Ascending aorta (tissue), 2 donors: ENCODE measurements around the gene NQO2. TPM values are rescaled to one million over a fixed set of nuclear protein-coding genes. Genes with fewer than 3 reads are reported as not detected.
"Not testable (repeated sequence)": the region's sequence is repeated elsewhere in the genome, so short reads cannot be mapped to it uniquely, and the experiment has no call there.

Experiments
- DNase-seq, 2 donors: peaks; one replicate each; pipeline ENCODE4 v3.0.0-alpha.2; 2019; ENCODE audit warnings: low spot score in 2 of 2
- H3K27ac ChIP-seq, 2 donors: fragments of 200-600 bp; sonication (generic); one replicate each; pipeline ENCODE4 v1.5.1; 2016 to 2017; ENCODE audit warnings: mild to moderate bottlenecking in 1 of 2
- H3K27me3 ChIP-seq: fragments of 200-600 bp; sonication (generic); one replicate; pipeline ENCODE4 v1.5.1; 2017
- H3K36me3 ChIP-seq, 2 donors: fragments of 200-600 bp; sonication (generic); one replicate each; pipeline ENCODE4 v1.5.1; 2016
- H3K4me1 ChIP-seq, 2 donors: fragments of 200-600 bp; sonication (generic); one replicate each; pipeline ENCODE4 v1.5.1; 2016 to 2017; ENCODE audit warnings: mild to moderate bottlenecking in 1 of 2
- H3K4me3 ChIP-seq, 2 donors: fragments of 200-600 bp; sonication (generic); one replicate each; pipeline ENCODE4 v1.5.1; 2016 to 2017; ENCODE audit warnings: mild to moderate bottlenecking in 1 of 2
- H3K9me3 ChIP-seq, 2 donors: fragments of 200-600 bp; sonication (generic); one replicate each; pipeline ENCODE4 v1.5.1; 2016
- intact Hi-C: fragments of 100-400 bp; cut with DNase I; formaldehyde crosslinking; loops from one replicate; pipeline ENCODE4 v1.15.1; 2023
- total RNA-seq: library from RNA; depleted of rRNA; stranded (reverse); fragments of >200 nt; gene quantifications from one replicate; pipeline ENCODE4 v1.1.0, GENCODE V29; 2016
- TF ChIP-seq, protein P1 (sequence below), 3 experiments: fragments of 200-600 bp in 2 of 3; fragments of 450-650 bp in 1 of 3; sonication (generic) in 2 of 3; IDR thresholded peaks; one replicate each; pipeline ENCODE4 v1.5.1; 2016 to 2019; ENCODE audit warnings: antibody characterized with exemption in 3 of 3, mild to moderate bottlenecking in 1 of 3, moderate library complexity in 1 of 3

The NQO2 gene
- total RNA-seq, 1 donor from 2014 or later, result 7.7 TPM

DNA sequence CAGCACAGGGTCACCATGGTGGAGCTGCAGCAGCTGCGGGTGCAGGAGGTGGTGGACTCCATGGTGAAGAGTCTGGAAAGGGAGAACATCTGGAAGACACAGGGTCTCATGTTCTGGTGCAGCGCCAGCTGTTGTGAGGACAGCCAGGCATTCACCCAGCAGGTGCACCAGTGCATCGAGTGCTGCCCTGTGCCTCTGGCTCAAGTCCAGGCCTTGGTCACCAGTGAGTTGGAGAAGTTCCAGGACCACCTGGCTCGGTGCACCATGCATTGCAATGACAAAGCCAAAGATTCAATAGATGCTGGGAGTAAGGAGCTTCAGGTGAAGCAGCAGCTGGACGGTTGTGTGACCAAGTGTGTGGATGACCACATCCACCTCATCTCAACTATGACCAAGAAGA lies 45.7 kb downstream of the NQO2 start:
- intact Hi-C loops, result no loop called here

DNA sequence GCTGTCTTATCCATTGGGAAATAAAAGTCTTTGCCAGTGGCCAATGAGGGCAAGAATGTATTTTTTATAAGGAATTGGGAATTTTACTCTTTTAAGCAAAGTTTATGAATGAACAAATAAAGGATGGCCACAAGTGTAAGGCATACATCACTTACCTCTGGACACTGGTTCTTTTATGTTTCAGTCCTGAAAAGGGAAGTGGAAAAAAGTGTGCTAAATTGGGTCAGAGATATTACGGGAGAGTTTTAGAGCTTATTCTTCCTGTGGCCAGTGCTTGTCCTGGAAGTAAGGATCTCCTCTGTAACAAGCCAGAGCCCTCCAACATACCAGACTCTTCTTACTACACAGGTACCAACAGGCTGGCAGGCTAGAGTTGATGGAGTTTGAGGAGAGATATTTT lies 46.1 kb downstream of the NQO2 start:
- intact Hi-C loops, result no loop called here
- H3K36me3 ChIP-seq, result no peaks in the 10 kb centered on the region

More for the DNA sequence above, 45.7 kb downstream of the NQO2 start:
- Histone ChIP-seq H3K27me3 (no peaks in the 10 kb centered on the region), H3K9me3 (no peaks in the 10 kb centered on the region), H3K4me1 (no peaks in the 10 kb centered on the region), H3K27ac (no peak overlapping the region), H3K4me3 (no peak overlapping the region), H3K36me3 (no peaks in the 10 kb centered on the region)
- no peak for DNase-seq
- TF ChIP-seq, protein P1, sequence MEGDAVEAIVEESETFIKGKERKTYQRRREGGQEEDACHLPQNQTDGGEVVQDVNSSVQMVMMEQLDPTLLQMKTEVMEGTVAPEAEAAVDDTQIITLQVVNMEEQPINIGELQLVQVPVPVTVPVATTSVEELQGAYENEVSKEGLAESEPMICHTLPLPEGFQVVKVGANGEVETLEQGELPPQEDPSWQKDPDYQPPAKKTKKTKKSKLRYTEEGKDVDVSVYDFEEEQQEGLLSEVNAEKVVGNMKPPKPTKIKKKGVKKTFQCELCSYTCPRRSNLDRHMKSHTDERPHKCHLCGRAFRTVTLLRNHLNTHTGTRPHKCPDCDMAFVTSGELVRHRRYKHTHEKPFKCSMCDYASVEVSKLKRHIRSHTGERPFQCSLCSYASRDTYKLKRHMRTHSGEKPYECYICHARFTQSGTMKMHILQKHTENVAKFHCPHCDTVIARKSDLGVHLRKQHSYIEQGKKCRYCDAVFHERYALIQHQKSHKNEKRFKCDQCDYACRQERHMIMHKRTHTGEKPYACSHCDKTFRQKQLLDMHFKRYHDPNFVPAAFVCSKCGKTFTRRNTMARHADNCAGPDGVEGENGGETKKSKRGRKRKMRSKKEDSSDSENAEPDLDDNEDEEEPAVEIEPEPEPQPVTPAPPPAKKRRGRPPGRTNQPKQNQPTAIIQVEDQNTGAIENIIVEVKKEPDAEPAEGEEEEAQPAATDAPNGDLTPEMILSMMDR (IDR thresholded peaks at IDR 0.05), result no peak

DNA sequence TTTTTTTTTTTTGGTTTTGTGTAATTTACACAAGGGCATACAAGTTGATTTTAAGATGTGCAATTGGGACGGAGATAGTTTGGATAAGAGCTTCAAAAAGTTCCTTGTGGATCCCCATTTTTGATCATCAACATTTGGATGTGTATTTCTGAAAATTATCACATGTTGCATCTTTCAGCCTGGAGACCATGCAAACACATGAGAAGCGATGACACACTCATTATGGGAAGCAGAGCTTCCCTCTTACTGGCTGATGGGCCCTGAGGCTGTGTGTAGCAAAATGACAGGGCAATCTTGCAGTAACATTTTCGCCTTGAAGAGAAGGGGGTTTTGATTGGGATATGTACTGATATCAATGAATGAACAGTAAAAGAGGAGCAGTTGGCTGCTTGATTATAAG lies 46.6 kb downstream of the NQO2 start:
- Histone ChIP-seq H3K4me1 (no peaks in the 10 kb centered on the region), H3K27ac (no peak overlapping the region), H3K36me3 (no peaks in the 10 kb centered on the region), H3K27me3 (no peaks in the 10 kb centered on the region), H3K4me3 (no peak overlapping the region), H3K9me3 (no peaks in the 10 kb centered on the region)
- no peak for DNase-seq
- intact Hi-C loops, result no loop called here
- TF ChIP-seq, protein P1 (IDR thresholded peaks at IDR 0.05), result no peak

More for the DNA sequence above, 46.1 kb downstream of the NQO2 start:
- TF ChIP-seq, protein P1 (IDR thresholded peaks at IDR 0.05), result no peak
- Histone ChIP-seq H3K4me3 (no peak overlapping the region), H3K4me1 (no peaks in the 10 kb centered on the region), H3K27ac (no peak overlapping the region), H3K9me3 (no peaks in the 10 kb centered on the region), H3K27me3 (no peaks in the 10 kb centered on the region)
- no peak for DNase-seq

DNA sequence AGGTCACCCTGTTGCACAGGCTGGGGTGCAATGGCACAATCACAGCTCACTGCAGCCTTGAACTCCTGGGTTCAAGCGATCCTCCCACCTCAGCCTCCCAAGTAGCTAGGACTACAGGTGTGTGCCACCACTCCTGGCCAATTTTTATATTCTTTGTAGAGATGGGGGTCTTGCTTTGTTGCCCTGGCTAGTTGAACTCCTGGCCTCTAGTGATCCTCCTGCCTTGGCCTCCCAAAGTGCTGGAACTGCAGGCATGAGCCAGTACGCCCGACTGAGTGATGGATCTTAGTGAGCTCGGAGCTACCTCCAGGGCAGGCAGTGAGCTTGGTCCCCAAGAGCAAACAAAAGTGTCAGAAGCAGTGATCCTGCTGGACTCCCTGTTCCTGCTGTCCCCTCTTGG lies 48.3 kb downstream of the NQO2 start:
- H3K4me3 ChIP-seq, H3K27me3 ChIP-seq, H3K9me3 ChIP-seq, H3K27ac ChIP-seq, H3K36me3 ChIP-seq, DNase-seq, intact Hi-C loops, H3K4me1 ChIP-seq: not testable (repeated sequence)

DNA sequence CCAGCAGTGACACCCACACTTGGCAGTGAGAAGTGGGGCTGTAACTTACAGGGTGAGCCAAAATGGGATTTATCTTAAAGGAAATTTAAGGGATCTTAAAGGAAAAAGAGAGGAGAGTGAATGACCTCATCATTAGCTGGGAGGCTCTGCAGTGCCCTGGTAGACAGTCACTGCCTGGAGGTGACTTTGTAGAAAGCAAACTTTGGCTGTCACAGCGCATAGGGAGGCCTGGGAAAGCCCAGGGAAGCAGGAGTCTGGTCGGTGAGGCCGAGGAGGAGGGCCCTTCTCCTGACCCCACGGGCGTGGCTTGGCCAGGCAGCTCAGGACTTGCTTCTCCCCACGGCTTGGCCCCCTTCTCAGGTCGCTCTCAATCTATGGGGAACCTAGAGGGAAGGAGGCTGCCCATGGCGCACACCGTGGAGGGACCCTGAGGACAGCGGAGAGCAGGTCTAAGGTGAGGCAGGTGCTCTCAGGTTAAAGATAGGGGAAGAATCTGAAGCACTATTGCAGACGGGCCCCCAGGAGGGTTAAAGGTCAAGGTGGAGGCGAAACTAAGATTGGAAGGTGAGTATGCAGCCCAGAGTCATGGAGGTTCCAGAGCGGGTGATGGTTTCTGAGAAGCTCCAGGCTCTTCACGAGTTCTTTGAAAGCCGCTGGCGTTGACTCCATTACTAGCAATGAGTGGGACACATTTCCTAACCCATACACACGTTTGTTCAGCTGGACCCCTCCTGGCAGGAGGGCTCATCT lies 53.0 kb downstream of the NQO2 start:
- TF ChIP-seq, protein P1 (IDR thresholded peaks at IDR 0.05), result no peak
- Histone ChIP-seq H3K9me3 (no peaks in the 10 kb centered on the region), H3K4me3 (no peak overlapping the region), H3K36me3 (no peaks in the 10 kb centered on the region), H3K27ac (no peak overlapping the region), H3K4me1 (peaks cover 0 to 10% of the 10 kb centered on the region in 2 donors), H3K27me3 (no peaks in the 10 kb centered on the region)
- intact Hi-C loops, result no loop called here
- DNase-seq, result no peak

DNA sequence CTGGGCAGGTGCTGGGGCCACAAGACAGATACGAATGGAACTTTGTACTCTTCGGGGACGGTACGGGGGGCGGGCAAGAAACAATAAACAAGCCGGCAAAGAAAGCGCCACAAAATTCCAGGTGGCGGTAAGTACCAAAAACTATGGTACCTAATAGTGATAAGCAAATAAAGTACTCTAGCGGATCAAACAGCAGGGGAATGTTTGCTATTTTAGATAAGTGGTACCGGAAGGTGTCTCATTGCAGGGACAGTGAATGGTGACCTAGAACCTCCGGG lies 53.5 kb downstream of the NQO2 start:
- Histone ChIP-seq H3K9me3 (no peaks in the 10 kb centered on the region), H3K4me1 (peaks cover 0 to 10% of the 10 kb centered on the region in 2 donors), H3K27ac (peak overlapping the region in 1 of 2 donors; percentile 34), H3K36me3 (no peaks in the 10 kb centered on the region), H3K27me3 (no peaks in the 10 kb centered on the region), H3K4me3 (peak overlapping the region; percentile 40 to 62)
- intact Hi-C loops, result no loop called here
- DNase-seq, result no peak
- TF ChIP-seq, protein P1 (IDR thresholded peaks at IDR 0.05), result no peak

DNA sequence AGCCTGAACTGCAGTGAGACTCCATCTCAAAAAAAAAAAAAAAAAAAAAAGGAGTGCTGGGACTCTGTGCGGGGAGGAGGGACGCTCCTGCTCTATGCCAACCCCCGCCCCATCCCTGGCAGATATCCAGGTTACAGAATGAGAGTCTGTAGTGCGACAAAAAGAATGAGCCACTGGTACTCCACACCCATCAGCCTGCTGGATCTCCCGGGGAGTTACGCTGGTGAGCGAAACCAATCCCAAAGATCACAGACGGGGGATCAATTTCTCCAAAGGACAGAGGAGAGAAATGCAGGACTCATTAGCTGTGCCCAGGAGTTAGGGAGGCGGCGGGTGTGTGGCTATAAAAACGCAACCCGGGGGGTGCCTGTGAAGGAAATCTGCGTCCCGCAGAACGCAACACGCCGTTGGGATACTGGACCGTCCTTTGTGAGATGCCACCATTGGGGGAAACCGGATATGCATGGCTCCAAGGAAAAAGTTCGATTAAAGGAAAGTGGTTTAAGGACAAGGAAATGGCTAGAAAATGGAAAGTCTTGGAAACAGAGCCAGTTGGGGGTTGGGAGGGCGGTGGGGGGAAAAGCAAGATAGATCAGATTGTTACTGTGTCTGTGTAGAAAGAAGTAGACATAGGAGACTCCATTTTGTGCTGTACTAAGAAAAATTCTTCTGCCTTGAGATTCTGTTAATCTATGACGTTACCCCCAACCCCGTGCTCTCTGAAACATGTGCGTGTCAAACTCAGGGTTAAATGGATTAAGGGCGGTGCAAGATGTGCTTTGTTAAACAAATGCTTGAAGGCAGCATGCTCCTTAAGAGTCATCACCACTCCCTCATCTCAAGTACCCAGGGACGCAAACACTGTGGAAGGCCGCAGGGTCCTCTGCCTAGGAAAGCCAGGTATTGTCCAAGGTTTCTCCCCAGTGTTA lies 54.8 kb downstream of the NQO2 start:
- H3K36me3 ChIP-seq, H3K27ac ChIP-seq, H3K9me3 ChIP-seq, H3K27me3 ChIP-seq, H3K4me1 ChIP-seq: not testable (repeated sequence)
- H3K4me3 ChIP-seq, result peak overlapping the region; percentile 40 to 62
- DNase-seq, result peak in 1 of 2 donors; percentile 80
- intact Hi-C loops, result loop anchor here (1.0 to 2.0 kb wide), 2 partner anchors 55 to 102 kb away; partner anchors contain the start of gene NQO2

DNA sequence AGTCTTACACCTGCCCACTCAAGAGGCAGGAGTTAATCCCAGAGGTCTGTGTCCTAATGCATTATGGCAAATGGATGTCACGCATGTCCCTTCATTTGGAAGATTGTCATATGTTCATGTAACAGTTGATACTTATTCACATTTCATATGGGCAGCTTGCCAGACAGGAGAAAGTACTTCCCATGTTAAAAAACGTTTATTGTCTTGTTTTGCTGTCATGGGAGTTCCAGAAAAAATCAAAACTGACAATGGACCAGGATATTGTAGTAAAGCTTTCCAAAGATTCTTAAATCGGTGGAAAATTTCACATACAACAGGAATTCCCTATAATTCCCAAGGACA lies 55.4 kb downstream of the NQO2 start:
- H3K4me3 ChIP-seq, H3K9me3 ChIP-seq, H3K36me3 ChIP-seq, H3K27me3 ChIP-seq, H3K4me1 ChIP-seq, DNase-seq: not testable (repeated sequence)
- H3K27ac ChIP-seq, result peak overlapping the region in 1 of 2 donors; percentile 56
- intact Hi-C loops, result loop anchor here (1.0 to 2.0 kb wide), 2 partner anchors 56 to 102 kb away; partner anchors contain the start of gene NQO2
